Duodenal mucosa (tissue), 2 donors: ENCODE data around the gene ASB2.

Experiments
- H3K27ac ChIP-seq: one replicate; pipeline ENCODE4 v1.7.0; 2013; ENCODE audit warnings: low read depth, low read length
- H3K27me3 ChIP-seq, 2 donors: one replicate each; pipeline ENCODE4 v1.7.0; 2013; ENCODE audit warnings: low read length in 2 of 2, control low read depth in 1 of 2; ENCODE audit not compliant: insufficient read depth in 2 of 2, control insufficient read depth in 1 of 2
- H3K36me3 ChIP-seq, 2 donors: one replicate each; pipeline ENCODE4 v1.7.0; 2013; ENCODE audit warnings: low read length in 2 of 2, control low read depth in 1 of 2; ENCODE audit not compliant: insufficient read depth in 2 of 2, control insufficient read depth in 1 of 2
- H3K4me1 ChIP-seq, 2 donors: one replicate each; pipeline ENCODE4 v1.7.0; 2013; ENCODE audit warnings: low read length in 2 of 2, control low read depth in 1 of 2; ENCODE audit not compliant: insufficient read depth in 2 of 2, control insufficient read depth in 1 of 2
- H3K4me3 ChIP-seq, 2 donors: one replicate each; pipeline ENCODE4 v1.7.0; 2013; ENCODE audit warnings: low read length in 2 of 2, low read depth in 1 of 2
- H3K9ac ChIP-seq, 2 donors: one replicate each; pipeline ENCODE4 v1.7.0; 2013; ENCODE audit warnings: low read length in 2 of 2, low read depth in 1 of 2
- H3K9me3 ChIP-seq, 2 donors: one replicate each; pipeline ENCODE4 v1.7.0; 2013; ENCODE audit warnings: low read length in 2 of 2, control low read depth in 1 of 2; ENCODE audit not compliant: control insufficient read depth in 1 of 2

The ASB2 gene

GRCh38 chr14:93976477-93977057, at the start of gene ASB2:
Gene ASB2 (minus strand): TSS chr14:93976570. CDS start chr14:93964539, 12,031 bp downstream.
- Histone ChIP-seq H3K9ac (peak within 1 kb of the TSS; percentile 26 to 42), H3K9me3 (no peaks in the 10 kb centered on the region), H3K4me3 (peak within 1 kb of the TSS; percentile 41 to 53), H3K27me3 (no peaks in the 10 kb centered on the region), H3K36me3 (no peaks in the 10 kb centered on the region), H3K27ac (peak within 1 kb of the TSS; percentile 39), H3K4me1 (peaks cover 31 to 50% of the 10 kb centered on the region in 2 donors)

GRCh38 chr14:94025720-94026119, 49.4 kb upstream of the ASB2 start:
- Histone ChIP-seq H3K4me1 (peaks cover 21% of the 10 kb centered on the region in 2 donors), H3K9ac (peak overlapping the region in 1 of 2 donors; percentile 18), H3K36me3 (no peaks in the 10 kb centered on the region), H3K4me3 (peak overlapping the region; percentile 54 to 60), H3K27ac (no peak overlapping the region), H3K9me3 (no peaks in the 10 kb centered on the region), H3K27me3 (no peaks in the 10 kb centered on the region)

- peaks cover 20 to 21% of the 10 kb centered on the region in 2 donors for H3K4me1 ChIP-seq
- H3K27me3 ChIP-seq, result no peaks in the 10 kb centered on the region
- no peak overlapping the region for H3K4me3 ChIP-seq
- H3K9ac ChIP-seq, result no peak overlapping the region
- no peak overlapping the region for H3K27ac ChIP-seq
- no peaks in the 10 kb centered on the region for H3K9me3 ChIP-seq
- no peaks in the 10 kb centered on the region for H3K36me3 ChIP-seq
Measured at GRCh38 chr14:94024549-94024948, 48.2 kb upstream of the ASB2 start.

- peaks cover 11 to 12% of the 10 kb centered on the region in 2 donors for H3K4me1 ChIP-seq
- H3K36me3 ChIP-seq, result no peaks in the 10 kb centered on the region
- H3K9ac ChIP-seq, result no peak overlapping the region
- no peak overlapping the region for H3K27ac ChIP-seq
- H3K4me3 ChIP-seq, result no peak overlapping the region
- H3K27me3 ChIP-seq, result no peaks in the 10 kb centered on the region
- no peaks in the 10 kb centered on the region for H3K9me3 ChIP-seq
Measured at GRCh38 chr14:94022532-94023411, 46.4 kb upstream of the ASB2 start.

GRCh38 chr14:94021416-94022157, 45.2 kb upstream of the ASB2 start:
- no peak overlapping the region for H3K27ac ChIP-seq
- H3K9ac ChIP-seq, result no peak overlapping the region

GRCh38 chr14:94021001-94021400, 44.6 kb upstream of the ASB2 start:
- Histone ChIP-seq H3K4me1 (peaks cover 0 to 8% of the 10 kb centered on the region in 2 donors), H3K9me3 (no peaks in the 10 kb centered on the region), H3K9ac (no peak overlapping the region), H3K36me3 (no peaks in the 10 kb centered on the region), H3K27me3 (no peaks in the 10 kb centered on the region), H3K4me3 (no peak overlapping the region), H3K27ac (no peak overlapping the region)

More at GRCh38 chr14:94021416-94022157, 45.2 kb upstream of the ASB2 start:
- no peaks in the 10 kb centered on the region for H3K9me3 ChIP-seq
- peaks cover under 1 to 8% of the 10 kb centered on the region in 2 donors for H3K4me1 ChIP-seq
- no peak overlapping the region for H3K4me3 ChIP-seq
- H3K27me3 ChIP-seq, result no peaks in the 10 kb centered on the region
- H3K36me3 ChIP-seq, result no peaks in the 10 kb centered on the region

GRCh38 chr14:94020267-94020666, 43.9 kb upstream of the ASB2 start:
- H3K27me3 ChIP-seq, result no peaks in the 10 kb centered on the region
- H3K9ac ChIP-seq, result no peak overlapping the region
- H3K4me3 ChIP-seq, result no peak overlapping the region
- H3K9me3 ChIP-seq, result no peaks in the 10 kb centered on the region
- no peak overlapping the region for H3K27ac ChIP-seq
- peaks cover 0 to 8% of the 10 kb centered on the region in 2 donors for H3K4me1 ChIP-seq
- no peaks in the 10 kb centered on the region for H3K36me3 ChIP-seq

GRCh38 chr14:94019329-94019728, 43.0 kb upstream of the ASB2 start:
- H3K4me3 ChIP-seq, result no peak overlapping the region
- H3K27me3 ChIP-seq, result no peaks in the 10 kb centered on the region
- H3K36me3 ChIP-seq, result no peaks in the 10 kb centered on the region
- H3K9me3 ChIP-seq, result no peaks in the 10 kb centered on the region
- H3K9ac ChIP-seq, result no peak overlapping the region
- no peak overlapping the region for H3K27ac ChIP-seq
- H3K4me1 ChIP-seq, result peaks cover 0 to 8% of the 10 kb centered on the region in 2 donors

GRCh38 chr14:94018308-94018707, 41.9 kb upstream of the ASB2 start:
- no peak overlapping the region for H3K4me3 ChIP-seq
- no peaks in the 10 kb centered on the region for H3K9me3 ChIP-seq
- no peak overlapping the region for H3K27ac ChIP-seq
- H3K36me3 ChIP-seq, result no peaks in the 10 kb centered on the region
- H3K4me1 ChIP-seq, result peaks cover 0 to 8% of the 10 kb centered on the region in 2 donors
- H3K27me3 ChIP-seq, result no peaks in the 10 kb centered on the region
- H3K9ac ChIP-seq, result no peak overlapping the region
